ENCODE results near the gene TMC7.

GRCh38 chr16:19011169-19011731 is 27.5 kb downstream of the TMC7 start:
- TF ChIP-seq, protein P1, sequence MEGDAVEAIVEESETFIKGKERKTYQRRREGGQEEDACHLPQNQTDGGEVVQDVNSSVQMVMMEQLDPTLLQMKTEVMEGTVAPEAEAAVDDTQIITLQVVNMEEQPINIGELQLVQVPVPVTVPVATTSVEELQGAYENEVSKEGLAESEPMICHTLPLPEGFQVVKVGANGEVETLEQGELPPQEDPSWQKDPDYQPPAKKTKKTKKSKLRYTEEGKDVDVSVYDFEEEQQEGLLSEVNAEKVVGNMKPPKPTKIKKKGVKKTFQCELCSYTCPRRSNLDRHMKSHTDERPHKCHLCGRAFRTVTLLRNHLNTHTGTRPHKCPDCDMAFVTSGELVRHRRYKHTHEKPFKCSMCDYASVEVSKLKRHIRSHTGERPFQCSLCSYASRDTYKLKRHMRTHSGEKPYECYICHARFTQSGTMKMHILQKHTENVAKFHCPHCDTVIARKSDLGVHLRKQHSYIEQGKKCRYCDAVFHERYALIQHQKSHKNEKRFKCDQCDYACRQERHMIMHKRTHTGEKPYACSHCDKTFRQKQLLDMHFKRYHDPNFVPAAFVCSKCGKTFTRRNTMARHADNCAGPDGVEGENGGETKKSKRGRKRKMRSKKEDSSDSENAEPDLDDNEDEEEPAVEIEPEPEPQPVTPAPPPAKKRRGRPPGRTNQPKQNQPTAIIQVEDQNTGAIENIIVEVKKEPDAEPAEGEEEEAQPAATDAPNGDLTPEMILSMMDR (conservative IDR thresholded peaks at IDR 0.05; ENCODE audit: low read depth, low read length): no peak
- TF ChIP-seq EZH2 (IDR thresholded peaks at IDR 0.05; ENCODE audit: borderline replicate concordance, low read depth, low read length, poor library complexity, severe bottlenecking): no peak

All from A673 (cell line).